Adrenal gland (tissue), 5 donors: ENCODE measurements around the gene PTTG1IP.

Source experiments
- CTCF ChIP-seq, 6 experiments: fragments of 450-650 bp in 4 of 6; fragments of 200-600 bp in 2 of 6; sonication (generic) in 1 of 6; IDR thresholded peaks; 1 replicate in 5 of 6; 2 replicates in 1 of 6; pipeline versions ENCODE4 v1.5.1 to v1.8.0; 2016 to 2021; ENCODE audit warnings: antibody characterized with exemption in 6 of 6, mild to moderate bottlenecking in 2 of 6, moderate library complexity in 1 of 6
- POLR2A ChIP-seq, 2 donors: fragments of 450-650 bp; IDR thresholded peaks; one replicate each; pipeline ENCODE4 v1.6.1; 2017; ENCODE audit warnings: antibody characterized with exemption in 2 of 2, mild to moderate bottlenecking in 2 of 2, moderate library complexity in 1 of 2
- donor health status: DM: no; HTN: no; CAD: no.

GRCh38 chr21:44920694-44921604, 47.5 kb upstream of the PTTG1IP start, which contains the start of gene ITGB2:
- TF ChIP-seq CTCF (IDR thresholded peaks at IDR 0.05) (no peak), POLR2A (IDR thresholded peaks at IDR 0.05) (no peak)
